Measurements from ENCODE around the gene FOS. TPM values are rescaled to one million over a fixed set of nuclear protein-coding genes. Genes with fewer than 3 reads are reported as not detected.

Gene FOS
- total and polyA plus RNA-seq, 2 of the 13 experiments (the other 11 are each of a cell fraction or from before 2014, with no cell fraction given): 15.9 to 24.2 TPM

DNA sequence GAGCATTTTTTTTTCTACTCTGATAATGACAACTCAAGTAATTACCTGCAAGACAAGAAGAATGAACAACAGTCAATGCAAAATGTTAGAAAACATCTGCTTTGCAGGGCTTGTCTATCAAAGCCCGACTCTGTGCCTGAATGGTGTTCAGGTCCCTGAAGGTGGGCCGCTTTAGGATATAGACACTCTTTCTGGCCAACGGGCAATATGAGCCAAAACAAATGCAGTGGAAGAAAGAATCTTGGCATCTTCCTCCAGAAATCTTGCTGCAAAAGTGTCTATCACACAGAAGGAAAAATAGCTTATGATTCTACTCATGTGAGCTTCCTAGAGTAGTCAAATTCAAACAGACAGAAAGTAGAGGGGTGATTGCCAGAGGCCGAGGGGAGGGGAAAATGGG lies 32.7 kb downstream of the FOS start:
- H3K36me3 ChIP-seq (replicated peaks in 1 of 2; ENCODE audit: control insufficient read depth in 1 of 2, insufficient read depth in 2 of 2, low read length in 2 of 2): no peaks in the 10 kb centered on the region
- H3K27ac ChIP-seq (ENCODE audit: extremely low read length, insufficient read depth, low read length): no peak overlapping the region
- no peak for TF ChIP-seq ZSCAN20 (CRISPR knock-in tag; IDR thresholded peaks at IDR 0.05; ENCODE audit: borderline replicate concordance)
- TF ChIP-seq SYNCRIP (IDR thresholded peaks at IDR 0.05; ENCODE audit: insufficient read depth, low read depth, low read length): no peak
- no peak for TF ChIP-seq HNRNPL (IDR thresholded peaks at IDR 0.05; ENCODE audit: low read depth, low read length)
- TF ChIP-seq, protein P1, sequence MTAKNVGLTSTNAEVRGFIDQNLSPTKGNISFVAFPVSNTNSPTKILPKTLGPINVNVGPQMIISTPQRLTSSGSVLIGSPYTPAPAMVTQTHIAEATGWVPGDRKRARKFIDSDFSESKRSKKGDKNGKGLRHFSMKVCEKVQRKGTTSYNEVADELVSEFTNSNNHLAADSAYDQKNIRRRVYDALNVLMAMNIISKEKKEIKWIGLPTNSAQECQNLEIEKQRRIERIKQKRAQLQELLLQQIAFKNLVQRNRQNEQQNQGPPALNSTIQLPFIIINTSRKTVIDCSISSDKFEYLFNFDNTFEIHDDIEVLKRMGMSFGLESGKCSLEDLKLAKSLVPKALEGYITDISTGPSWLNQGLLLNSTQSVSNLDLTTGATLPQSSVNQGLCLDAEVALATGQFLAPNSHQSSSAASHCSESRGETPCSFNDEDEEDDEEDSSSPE (CRISPR knock-in tag; IDR thresholded peaks at IDR 0.05): no peak
- TF ChIP-seq, protein P2, sequence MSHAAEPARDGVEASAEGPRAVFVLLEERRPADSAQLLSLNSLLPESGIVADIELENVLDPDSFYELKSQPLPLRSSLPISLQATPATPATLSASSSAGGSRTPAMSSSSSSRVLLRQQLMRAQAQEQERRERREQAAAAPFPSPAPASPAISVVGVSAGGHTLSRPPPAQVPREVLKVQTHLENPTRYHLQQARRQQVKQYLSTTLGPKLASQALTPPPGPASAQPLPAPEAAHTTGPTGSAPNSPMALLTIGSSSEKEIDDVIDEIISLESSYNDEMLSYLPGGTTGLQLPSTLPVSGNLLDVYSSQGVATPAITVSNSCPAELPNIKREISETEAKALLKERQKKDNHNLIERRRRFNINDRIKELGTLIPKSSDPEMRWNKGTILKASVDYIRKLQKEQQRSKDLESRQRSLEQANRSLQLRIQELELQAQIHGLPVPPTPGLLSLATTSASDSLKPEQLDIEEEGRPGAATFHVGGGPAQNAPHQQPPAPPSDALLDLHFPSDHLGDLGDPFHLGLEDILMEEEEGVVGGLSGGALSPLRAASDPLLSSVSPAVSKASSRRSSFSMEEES (CRISPR knock-in tag; IDR thresholded peaks at IDR 0.05): no peak
- no peak for TF ChIP-seq ZNF260 (CRISPR knock-in tag; IDR thresholded peaks at IDR 0.05; ENCODE audit: borderline replicate concordance, low read depth)
- no peak for TF ChIP-seq BRCA1 (CRISPR knock-in tag; IDR thresholded peaks at IDR 0.05)
- no peak for TF ChIP-seq THAP11 (CRISPR knock-in tag; IDR thresholded peaks at IDR 0.05)
- TF ChIP-seq HMG20A (CRISPR knock-in tag; IDR thresholded peaks at IDR 0.05; ENCODE audit: borderline replicate concordance): no peak
- TF ChIP-seq ZNF569 (CRISPR knock-in tag; IDR thresholded peaks at IDR 0.05; ENCODE audit: borderline replicate concordance): no peak
- TF ChIP-seq ZNF282 (IDR thresholded peaks at IDR 0.05; ENCODE audit: partially characterized antibody): no peak
- TF ChIP-seq ZNF766 (CRISPR knock-in tag; IDR thresholded peaks at IDR 0.05; ENCODE audit: borderline replicate concordance): no peak
- no peak for TF ChIP-seq SP1 (IDR thresholded peaks at IDR 0.05)
- no peak for TF ChIP-seq SP1 (CRISPR knock-in tag; IDR thresholded peaks at IDR 0.05)
- no peak for TF ChIP-seq CBFB (CRISPR knock-in tag; IDR thresholded peaks at IDR 0.05)
- TF ChIP-seq ZNF788 (CRISPR knock-in tag; IDR thresholded peaks at IDR 0.05; ENCODE audit: borderline replicate concordance): no peak
- TF ChIP-seq TAF1 (CRISPR knock-in tag; IDR thresholded peaks at IDR 0.05): no peak
- TF ChIP-seq SSRP1 (CRISPR knock-in tag; IDR thresholded peaks at IDR 0.05): no peak
- TF ChIP-seq MZF1 (CRISPR knock-in tag; IDR thresholded peaks at IDR 0.05; ENCODE audit: borderline replicate concordance): no peak
- TF ChIP-seq BCL6 (CRISPR knock-in tag; IDR thresholded peaks at IDR 0.05): no peak
- TF ChIP-seq KAT2B (IDR thresholded peaks at IDR 0.05; ENCODE audit: borderline replicate concordance, low read depth, low read length): no peak
- no peaks in the 10 kb centered on the region for H3K9me3 ChIP-seq (ENCODE audit: low read length)
- CTCF ChIA-PET (ENCODE audit: low intra/inter-chr PET ratio, low total read pairs): no interaction called here
- H3K4me2 ChIP-seq (ENCODE audit: low read depth, low read length): no peak overlapping the region
- H3K9ac ChIP-seq (ENCODE audit: insufficient read depth, low read depth, low read length): no peak overlapping the region
- FAIRE-seq (no peak), DNase-seq (ENCODE audit: low spot score) (no peak), ATAC-seq (no peak)
- H3K27me3 ChIP-seq (ENCODE audit: control insufficient read depth in 1 of 2, insufficient read depth in 2 of 2, low read length in 2 of 2): peaks cover 0 to 4% of the 10 kb centered on the region in 2 experiments; a peak in 1 of 5 replicates
- H3K4me3 ChIP-seq (replicated peaks in 1 of 3; ENCODE audit: insufficient read depth in 1 of 3, low read depth in 2 of 3, low read length in 3 of 3): no peak overlapping the region
- H3K4me1 ChIP-seq (ENCODE audit: insufficient read depth, low read length): 0 out of 2 replicates have a peak, but pooled peaks cover 7% of the 10 kb centered on the region
- H2AFZ ChIP-seq (ENCODE audit: low read length): no peak overlapping the region
- no TSS peak for BruUV-seq (replicated peaks)
- no peaks in the 10 kb centered on the region for H3K79me2 ChIP-seq (ENCODE audit: insufficient read depth, low read length)
- H4K20me1 ChIP-seq (ENCODE audit: insufficient read depth, low read length): no peaks in the 10 kb centered on the region
- intact Hi-C loops (cut with micrococcal nuclease; ENCODE audit: unreplicated experiment): no loop called here
- in situ Hi-C loops (cut with HindIII; ENCODE audit: extremely low pct_ligation_motif_present, low pct_unique_long_range_greater_than_20kb): no loop called here
- 34% methylated on average over 4 of the region's 4 CpGs for WGBS (ENCODE audit: low lambda C conversion rate)
- POLR2A ChIA-PET: no interaction called here
